ENCODE measurements around the gene SAE1. TPM values are rescaled to one million over a fixed set of nuclear protein-coding genes. Genes with fewer than 3 reads are reported as not detected.

Gene SAE1
- polyA plus RNA-seq, 1 experiment: 138 TPM

DNA sequence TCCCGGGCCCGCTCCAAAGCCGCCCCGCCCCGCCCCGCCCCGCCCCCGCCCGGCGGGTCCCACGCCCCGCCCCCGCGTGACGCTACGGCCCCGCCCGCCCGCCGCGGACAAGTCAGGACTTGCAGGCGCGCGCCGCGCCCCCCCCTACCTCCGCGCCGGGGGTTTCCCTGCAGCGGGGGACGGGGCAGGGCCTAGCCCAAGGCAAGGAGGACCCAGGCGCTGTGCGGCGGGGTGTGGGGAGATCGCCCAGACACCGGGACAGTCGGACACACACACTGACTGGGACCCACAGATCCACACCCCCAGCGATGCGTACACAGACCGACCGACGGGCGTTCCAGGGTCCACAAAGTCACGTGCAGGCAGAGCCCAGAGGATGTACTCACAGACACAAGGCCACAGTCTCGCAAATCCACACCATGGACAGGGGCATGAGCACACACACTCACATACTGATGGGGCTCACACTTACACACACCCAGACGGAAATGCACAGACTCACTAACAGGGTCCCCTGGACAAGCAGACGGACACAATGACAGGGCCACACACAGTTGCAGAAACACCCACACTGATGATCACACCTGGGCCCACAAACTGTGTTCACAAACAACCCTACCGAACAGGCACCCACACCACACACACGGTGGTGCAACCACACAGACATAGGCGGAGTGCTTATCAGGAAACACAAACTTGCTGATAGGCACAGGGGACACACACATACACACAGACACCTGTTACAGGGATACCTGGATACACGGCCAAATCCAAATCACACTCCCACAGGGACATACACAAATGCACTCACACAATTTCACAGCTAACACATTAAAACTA lies 100.8 kb downstream of the SAE1 start:
- POLR2A ChIA-PET: no interaction called here
- H3K27me3 ChIP-seq (ENCODE audit: control insufficient read depth, insufficient read depth, low read length): no peaks in the 10 kb centered on the region
- H3K36me3 ChIP-seq (ENCODE audit: control insufficient read depth, insufficient read depth, low read length): peaks cover 5% of the 10 kb centered on the region
- peak overlapping the region; percentile 28 for H3K4me3 ChIP-seq (ENCODE audit: low read depth, low read length)
- CTCF ChIA-PET: interaction anchor here (1.0 to 2.4 kb wide), 2 partner anchors 13 to 218 kb away, joined by 4 to 13 read pairs; no protein-coding TSS in a partner anchor
- peak; percentile 46 for DNase-seq (ENCODE audit: low read depth)
- TF ChIP-seq, protein P1, sequence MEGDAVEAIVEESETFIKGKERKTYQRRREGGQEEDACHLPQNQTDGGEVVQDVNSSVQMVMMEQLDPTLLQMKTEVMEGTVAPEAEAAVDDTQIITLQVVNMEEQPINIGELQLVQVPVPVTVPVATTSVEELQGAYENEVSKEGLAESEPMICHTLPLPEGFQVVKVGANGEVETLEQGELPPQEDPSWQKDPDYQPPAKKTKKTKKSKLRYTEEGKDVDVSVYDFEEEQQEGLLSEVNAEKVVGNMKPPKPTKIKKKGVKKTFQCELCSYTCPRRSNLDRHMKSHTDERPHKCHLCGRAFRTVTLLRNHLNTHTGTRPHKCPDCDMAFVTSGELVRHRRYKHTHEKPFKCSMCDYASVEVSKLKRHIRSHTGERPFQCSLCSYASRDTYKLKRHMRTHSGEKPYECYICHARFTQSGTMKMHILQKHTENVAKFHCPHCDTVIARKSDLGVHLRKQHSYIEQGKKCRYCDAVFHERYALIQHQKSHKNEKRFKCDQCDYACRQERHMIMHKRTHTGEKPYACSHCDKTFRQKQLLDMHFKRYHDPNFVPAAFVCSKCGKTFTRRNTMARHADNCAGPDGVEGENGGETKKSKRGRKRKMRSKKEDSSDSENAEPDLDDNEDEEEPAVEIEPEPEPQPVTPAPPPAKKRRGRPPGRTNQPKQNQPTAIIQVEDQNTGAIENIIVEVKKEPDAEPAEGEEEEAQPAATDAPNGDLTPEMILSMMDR (IDR thresholded peaks at IDR 0.05; ENCODE audit: insufficient read depth, low read depth, low read length): no peak

DNA sequence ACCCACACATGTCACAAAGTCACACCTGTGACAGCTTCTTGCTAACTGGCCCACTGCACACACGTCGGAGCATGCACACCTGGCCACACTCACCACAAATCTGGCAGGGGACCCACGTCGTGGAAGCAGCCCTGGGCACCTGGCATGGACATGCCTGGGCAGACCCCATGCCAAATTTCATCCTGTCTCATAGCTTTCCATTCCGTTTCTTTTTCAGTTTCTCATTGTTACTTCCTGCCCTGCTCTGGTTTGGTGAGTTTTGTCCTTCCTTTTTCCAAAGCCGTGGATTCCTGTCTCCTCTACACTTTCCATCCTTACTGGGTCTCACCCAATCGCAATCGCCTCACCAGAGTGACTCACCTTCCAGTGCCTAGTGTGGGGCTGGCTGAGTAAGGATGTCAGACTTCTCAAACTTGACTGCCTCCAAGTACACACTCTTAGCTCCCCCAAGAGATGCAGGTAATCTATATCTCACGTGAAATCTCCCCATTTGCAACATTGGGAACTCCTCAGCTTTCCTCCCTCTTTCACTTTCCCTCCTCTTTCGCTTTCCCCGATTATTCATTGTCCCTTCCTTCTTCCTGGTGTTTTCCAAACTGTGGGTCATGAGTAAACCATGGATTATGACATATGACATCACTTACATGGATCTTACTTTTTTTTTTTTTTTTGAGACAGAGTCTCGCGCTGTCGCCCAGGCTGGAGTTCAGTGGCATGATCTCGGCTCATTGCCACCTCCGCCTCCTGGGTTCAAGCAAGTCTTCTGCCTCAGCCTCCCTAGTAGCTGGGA lies 102.0 kb downstream of the SAE1 start:
- DNase-seq (ENCODE audit: low read depth): peak; percentile 41
- CTCF ChIA-PET: interaction anchor here (1.0 to 2.4 kb wide), 5 partner anchors 11 to 601 kb away, joined by 3 to 13 read pairs (median 5); no protein-coding TSS in a partner anchor
- H3K36me3 ChIP-seq (ENCODE audit: control insufficient read depth, insufficient read depth, low read length): no peaks in the 10 kb centered on the region
- no peaks in the 10 kb centered on the region for H3K27me3 ChIP-seq (ENCODE audit: control insufficient read depth, insufficient read depth, low read length)
- TF ChIP-seq, protein P1 (IDR thresholded peaks at IDR 0.05; ENCODE audit: insufficient read depth, low read depth, low read length): no peak
- H3K4me3 ChIP-seq (ENCODE audit: low read depth, low read length): peak overlapping the region; percentile 20
- POLR2A ChIA-PET: interaction anchor here (0.6 to 1.2 kb wide), 2 partner anchors 10 to 34 kb away, joined by 3 to 5 read pairs; no protein-coding TSS in a partner anchor

DNA sequence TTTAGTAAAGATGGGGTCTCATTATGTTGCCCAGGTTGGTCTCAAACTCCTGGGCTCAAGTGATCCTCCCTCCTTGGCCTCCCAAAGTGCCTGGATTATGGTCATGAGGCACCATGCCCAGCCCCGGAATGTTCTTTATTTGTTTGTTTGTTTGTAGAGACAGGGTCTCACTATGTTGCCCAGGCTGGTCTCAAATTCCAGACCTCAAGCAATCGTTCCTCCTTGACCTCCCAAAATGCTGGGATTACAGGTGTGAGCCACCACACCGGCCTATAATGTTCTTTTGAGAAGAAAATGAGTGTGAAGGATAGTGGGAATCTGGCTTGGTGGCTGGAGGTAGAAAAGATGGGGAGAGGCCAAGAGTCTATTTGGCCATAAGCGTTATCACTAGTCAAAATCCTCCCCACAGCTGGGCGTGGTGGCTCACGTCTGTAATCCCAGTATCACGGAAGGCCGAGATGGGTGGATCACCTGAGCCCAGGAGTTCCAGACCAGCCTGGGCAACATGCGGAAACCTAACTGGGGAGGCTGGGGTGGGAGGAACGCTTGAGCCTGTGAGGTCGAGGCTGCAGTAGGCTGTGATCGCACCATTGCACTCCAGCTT lies 105.5 kb downstream of the SAE1 start:
- no peak overlapping the region for H3K4me3 ChIP-seq (ENCODE audit: low read depth, low read length)
- ChIA-PET CTCF (interaction anchor here (0.7 kb wide), 1 partner anchor 26 kb away, joined by 3 read pairs; no protein-coding TSS in a partner anchor), POLR2A (no interaction called here)
- TF ChIP-seq, protein P1 (IDR thresholded peaks at IDR 0.05; ENCODE audit: insufficient read depth, low read depth, low read length): no peak
- no peaks in the 10 kb centered on the region for H3K36me3 ChIP-seq (ENCODE audit: control insufficient read depth, insufficient read depth, low read length)
- H3K27me3 ChIP-seq (ENCODE audit: control insufficient read depth, insufficient read depth, low read length): no peaks in the 10 kb centered on the region
- no peak for DNase-seq (ENCODE audit: low read depth)

DNA sequence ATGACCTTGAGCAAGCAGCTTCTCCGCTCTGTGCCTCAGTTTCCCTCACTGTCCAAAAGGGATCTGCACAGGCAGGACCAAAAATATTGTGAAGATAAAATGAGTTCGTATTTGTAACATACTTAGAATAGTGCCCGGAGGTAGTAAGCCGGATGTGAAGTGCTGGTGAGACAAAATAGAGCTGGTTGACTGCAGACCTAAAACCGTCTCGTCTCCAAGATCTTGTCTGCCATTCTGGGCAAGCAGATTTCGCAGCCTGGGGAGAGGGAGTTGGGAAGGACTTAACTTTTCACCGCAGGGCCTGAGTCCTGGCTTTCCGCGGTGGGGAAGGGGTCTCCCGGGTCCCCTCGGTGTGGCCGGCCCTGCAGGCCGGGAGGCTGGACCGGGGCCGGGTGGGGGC lies 108.5 kb downstream of the SAE1 start:
- Histone ChIP-seq H3K36me3 (ENCODE audit: control insufficient read depth, insufficient read depth, low read length) (no peaks in the 10 kb centered on the region), H3K27me3 (ENCODE audit: control insufficient read depth, insufficient read depth, low read length) (no peaks in the 10 kb centered on the region), H3K4me3 (ENCODE audit: low read depth, low read length) (peak overlapping the region; percentile 29)
- POLR2A ChIA-PET: interaction anchor here (0.6 to 1.6 kb wide), 2 partner anchors 13 to 35 kb away, joined by 6 to 7 read pairs; no protein-coding TSS in a partner anchor
- no peak for DNase-seq (ENCODE audit: low read depth)
- TF ChIP-seq, protein P1 (IDR thresholded peaks at IDR 0.05; ENCODE audit: insufficient read depth, low read depth, low read length): no peak
- CTCF ChIA-PET: interaction anchor here (1.0 kb wide), 1 partner anchor 90 kb away, joined by 3 read pairs; no protein-coding TSS in a partner anchor

All from BJ (cell line).